Hepatic stellate cell (primary cell): ENCODE data around the gene EXOC6B.

Experiments used
- DNase-seq: peaks from one replicate; pipeline ENCODE4 v3.0.0; 2011; ENCODE audit warnings: low spot score

The EXOC6B gene

DNA sequence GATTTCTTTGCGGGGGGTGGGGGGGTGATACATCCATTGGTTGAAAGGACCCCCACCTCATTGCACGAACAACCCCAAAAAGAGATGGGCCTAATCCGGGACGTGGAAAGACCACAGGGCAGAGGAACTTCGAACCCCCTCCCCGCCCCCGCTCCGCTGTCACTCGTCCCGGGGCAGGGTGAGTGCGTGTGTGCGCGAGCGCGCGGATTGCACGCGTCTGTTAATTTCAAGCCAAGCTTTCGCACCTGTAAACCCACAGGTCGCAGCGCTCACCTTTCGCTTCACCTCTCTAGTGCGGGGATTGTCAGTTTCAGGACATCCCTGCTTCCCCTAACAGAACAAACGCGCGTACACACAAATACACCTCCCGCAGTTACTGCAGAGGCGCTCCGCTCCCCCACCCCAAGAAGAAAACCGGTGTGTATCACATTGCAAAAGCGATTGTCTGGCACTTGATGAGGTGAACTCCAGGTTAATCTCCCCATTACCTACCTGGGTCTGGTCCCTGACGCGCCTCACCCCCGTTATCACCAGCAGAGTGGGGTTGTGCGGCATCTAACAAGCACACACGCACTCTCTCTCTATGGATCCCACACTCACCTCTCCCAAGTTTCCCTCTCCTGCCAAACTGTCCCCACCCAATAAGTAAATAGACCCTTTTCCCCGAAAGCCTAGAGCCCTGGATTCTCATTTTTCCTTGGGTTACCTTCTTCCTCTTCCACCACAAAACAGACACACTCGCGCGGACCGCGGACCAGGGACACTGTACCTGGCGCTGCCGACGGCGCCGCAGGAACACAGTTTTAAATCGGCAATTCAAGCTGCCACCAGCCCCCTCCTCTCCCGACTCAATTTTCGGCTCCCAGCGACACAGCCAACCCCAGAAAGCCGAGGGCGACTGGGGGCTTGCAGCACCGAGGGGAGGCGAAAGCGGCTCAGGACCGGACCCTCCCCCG is 679.2 kb downstream of the EXOC6B start:
- no peak for DNase-seq

DNA sequence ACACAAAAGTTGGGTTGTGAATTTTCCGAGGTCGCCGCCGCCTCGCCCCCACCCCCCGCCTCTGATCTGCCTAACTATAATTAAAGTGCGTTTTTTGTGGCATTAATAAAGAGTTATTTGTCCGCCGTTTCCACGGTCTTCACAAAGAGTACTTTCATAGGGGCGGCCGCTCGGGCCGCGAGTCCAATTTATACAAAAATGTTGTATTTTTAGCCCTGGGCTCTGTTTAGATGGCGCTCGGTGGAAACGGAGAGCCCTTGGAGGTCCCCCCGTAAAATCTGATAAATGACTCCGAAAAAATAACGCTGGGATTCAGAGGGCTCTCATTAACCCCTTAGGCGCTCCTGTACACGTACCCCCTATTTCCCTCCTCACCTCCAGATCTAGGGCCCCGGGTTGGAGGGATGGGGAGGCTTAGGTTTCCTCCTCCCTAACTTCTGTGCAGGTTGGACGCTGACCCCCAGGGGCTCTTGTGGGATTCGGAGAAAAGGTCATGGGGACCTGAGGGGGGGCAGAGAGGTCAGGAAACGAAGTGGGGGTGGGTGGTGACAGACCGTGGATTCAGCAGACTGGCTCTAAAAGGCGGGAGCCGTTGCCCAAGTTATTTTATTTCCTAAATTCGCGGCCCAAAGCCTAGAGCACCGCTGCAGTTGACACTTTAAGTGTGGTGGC is 680.0 kb downstream of the EXOC6B start:
- DNase-seq = no peak

DNA sequence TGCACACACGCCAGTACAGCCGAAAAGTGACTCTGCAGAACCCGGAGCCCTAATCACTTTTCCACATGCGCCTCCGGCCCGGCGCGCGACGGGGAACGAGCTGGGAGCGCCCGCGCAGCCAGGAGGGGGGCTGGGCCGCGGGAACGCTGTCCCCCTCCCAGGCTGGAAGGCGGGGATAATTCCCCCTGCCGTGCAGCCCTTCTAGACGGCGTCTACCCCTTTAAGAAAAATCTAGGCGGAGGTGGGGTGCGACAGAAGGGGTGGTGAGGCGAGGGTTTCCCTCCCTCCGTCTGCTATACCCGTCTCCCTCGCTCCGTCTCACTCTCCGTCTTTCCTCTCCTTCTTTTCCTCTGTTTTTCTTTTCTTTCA is 680.6 kb downstream of the EXOC6B start:
- no peak for DNase-seq

- DNase-seq = no peak
Observed at GRCh38 chr2:72144632-72145288, 681.1 kb downstream of the EXOC6B start.

DNA sequence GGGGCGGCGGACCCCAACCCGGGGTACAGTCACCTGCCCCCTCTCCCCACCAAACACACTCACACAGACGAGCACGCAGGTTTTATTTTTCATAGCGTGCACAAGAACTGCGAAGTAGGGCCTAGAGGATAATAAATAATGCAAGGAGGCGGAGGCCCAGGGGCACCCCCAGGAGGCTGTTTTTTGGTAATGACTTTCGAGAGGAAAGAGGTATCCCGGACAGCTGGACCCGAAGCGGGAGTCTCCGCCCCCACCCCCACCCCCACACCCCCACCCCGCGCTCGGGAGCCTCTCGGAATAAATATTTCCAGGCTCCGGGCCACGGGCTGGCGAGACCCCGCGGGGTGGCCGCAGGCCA is 681.6 kb downstream of the EXOC6B start:
- DNase-seq = no peak

DNA sequence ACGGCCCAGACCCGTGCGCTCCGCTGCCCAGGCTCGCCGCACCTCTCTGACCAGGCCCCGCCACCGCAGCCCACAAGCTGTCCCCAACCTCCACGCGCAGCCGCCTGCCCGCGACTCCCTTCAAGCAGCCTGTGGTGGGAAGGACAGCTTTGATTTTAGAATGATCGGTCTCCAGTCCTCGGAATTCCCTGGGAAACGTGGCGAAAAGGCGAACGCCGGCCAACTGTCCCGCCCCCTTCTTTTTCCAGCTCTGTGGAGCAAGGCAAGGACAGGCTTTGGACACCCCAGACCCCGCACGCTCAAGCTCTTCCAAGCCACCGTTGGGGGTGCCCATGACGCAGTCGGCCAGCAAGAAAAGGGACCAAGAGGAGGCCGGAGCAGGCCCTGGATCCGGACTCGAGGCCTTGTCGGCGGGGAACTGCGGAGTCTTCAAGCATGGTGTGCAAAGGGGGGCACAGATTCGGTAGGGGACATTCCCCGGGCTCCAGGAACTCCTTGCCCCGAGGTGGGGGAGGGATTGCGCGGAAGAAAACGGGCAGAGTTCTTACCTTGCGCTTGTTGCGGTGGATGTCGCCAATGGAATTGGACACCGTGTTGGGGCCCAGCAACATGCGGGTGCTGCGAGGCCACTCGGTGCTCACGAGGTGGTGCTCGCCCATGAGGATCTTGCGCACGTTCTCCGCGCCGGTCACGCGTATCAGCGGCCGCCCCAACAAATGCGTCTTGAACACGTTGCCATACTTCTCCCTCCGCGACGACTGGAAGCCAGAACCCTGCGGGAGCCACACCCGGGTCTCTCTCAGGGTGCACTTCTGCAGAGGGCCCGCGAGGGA is 682.2 kb downstream of the EXOC6B start:
- DNase-seq = no peak

DNA sequence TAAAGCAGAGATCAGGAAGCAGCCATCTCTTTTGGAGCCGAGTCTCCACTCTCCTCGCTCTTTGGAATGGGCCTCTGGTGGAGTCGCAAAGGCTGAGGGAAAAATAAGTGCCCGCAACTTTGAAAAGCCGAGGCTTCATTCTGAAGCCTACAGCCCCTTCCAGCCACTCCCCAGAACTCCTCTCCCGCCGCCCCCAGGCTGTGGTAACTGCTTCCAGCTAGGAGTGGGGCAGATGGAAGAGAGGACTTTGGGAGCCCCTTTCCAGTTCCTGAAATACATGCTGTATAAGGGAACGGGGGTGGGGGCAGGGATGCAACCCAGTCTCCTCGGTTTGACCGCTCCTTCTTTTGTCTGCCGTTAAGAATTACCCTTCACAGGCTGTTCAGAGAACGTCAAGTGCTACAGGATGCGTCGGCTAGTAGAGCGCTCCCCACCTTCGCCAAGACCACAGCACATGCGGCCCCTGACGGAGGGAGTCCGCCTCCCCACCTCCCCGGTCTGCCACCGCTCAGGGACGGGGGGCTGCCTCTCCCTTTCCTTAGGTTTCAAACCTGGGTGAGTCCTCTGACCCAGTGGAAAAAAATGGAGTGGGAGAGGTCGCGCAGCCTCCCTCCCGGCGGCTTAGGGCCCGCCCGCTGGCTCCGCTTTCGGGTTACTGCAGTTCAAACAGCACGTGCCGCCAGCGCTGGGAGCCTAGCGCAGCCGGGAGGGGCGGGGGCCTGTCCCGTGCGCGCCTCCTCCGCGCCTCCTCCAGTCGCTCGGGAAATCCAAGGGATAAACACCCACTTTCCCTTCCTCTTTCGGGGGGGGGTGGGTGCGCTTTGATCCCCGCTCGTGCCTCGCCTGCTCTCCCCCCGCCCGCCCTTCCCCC is 683.0 kb downstream of the EXOC6B start:
- DNase-seq = no peak

DNA sequence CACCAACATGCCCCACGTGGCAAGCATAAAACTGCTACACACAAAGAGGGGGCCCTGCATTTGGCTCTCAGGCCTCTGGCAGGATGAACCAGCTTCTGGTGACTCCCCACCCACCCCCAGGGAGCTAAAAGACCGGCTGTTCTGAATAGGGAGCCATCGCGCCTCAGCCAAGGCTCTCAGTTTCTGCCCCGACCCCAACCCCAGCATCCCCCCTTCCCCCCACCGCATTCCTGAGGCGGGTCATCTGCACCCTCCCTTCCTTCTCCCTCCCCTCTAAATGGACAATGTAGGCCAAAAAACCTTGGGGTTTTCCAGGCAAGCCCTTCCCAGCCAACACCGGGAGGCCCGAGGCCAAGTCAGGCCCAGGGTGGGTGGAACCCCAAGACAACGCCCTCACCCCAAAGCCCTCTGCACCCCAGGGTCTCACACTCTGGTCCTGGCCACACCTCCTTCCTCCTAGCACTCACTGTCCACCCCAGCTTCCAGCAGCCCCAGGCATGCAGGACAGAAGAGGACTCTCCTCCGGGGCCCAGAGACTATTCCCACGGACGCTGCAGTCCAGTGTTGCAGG is 683.9 kb downstream of the EXOC6B start:
- DNase-seq = no peak

- DNase-seq = no peak
Observed at GRCh38 chr2:72141032-72141645, 684.7 kb downstream of the EXOC6B start.

DNA sequence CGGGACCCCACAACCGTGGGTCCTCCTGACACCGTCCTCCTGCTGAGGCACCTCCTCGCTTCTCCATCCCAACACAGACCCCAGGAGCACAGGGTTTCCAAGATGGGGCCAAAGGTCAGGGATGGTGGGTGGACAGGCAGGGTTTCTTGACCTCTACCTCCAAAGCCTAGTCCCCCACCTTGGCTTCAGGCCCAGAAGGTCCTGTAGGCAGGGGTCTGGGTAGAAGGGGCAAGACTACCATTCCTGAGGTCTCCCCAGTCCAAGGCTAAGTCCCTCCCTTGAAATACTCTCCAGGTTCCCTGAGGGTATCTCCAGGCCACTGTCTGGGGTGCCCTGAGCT is 685.2 kb downstream of the EXOC6B start:
- no peak for DNase-seq

DNA sequence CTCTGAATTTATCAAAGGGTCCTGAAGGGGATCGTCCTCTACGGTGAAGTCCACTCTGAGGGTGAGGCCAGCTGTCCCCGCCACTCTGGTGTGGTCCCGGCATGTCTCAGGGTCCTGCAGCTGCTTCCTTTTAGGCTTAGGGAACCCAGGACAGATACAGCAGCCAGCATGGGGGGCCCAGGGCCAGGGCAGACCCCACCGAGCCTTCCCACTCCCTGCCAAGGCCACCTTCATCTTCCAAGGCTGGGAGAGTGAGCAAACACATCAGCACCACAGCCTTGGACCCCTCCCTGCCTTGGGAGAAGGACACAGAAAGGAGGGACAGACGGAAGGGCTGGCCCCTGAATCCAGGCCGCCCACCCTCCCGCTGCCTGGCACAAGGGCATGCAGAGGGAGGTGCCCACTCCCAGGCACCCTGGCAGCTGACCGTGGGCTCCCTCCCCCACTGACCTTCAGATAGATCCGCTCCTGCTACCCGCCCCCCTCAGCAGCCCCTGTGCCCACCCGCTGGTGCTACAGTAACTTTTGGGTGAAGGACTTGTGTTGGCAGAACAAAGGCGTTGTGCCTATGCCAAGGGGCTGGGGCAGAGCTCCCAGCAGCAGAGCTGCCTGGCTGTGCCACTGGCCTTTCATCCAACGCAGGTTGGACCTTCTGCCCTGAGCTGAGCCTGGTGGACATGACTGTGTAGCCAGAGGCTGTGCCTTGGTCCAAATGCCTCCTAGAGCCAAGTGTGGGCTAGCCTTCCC is 685.8 kb downstream of the EXOC6B start:
- DNase-seq = no peak

DNA sequence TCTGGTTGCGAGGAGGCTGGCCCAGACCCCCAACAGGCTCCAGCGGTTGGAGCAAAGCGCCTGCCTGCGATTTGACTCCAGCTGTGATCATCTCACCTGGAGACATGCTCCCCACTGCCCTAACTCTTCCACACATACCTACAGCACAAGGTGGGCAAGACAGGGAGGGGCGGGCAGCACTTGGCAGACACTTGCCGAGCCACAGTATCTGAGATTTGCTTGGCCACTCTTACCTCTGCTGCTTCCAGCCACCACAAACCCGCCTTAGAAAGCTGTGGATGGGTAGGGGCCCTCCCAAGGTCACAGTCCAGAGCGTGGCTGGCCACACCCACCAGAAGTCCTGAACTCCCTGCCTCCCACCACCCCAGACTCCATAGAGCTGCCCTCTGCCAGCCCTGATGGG is 686.4 kb downstream of the EXOC6B start:
- DNase-seq = no peak

DNA sequence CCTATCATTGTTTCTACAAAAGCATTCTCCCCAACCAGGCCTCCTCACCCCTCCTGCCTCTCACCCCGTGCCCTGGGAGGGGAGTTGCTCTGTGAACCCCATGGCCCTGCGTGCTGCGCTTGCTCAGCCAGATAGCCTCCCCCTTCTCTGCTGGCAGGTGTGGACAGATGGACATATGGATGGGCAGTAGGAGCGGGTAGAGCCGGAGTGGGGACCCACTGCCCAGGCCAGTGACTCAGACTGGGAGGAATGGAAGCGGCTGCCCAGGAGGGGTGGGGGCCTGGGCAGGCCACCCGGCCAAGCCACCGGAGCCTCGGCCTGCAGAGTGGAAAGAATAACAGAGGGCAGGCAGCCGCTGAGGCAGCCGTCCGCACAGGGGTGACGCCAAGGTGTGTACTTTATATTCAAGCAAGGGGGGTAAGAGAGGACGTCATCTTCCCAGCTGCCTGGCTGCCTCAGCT is 686.9 kb downstream of the EXOC6B start:
- no peak for DNase-seq

- DNase-seq = no peak
Observed at GRCh38 chr2:72138011-72138881, 687.6 kb downstream of the EXOC6B start.

DNA sequence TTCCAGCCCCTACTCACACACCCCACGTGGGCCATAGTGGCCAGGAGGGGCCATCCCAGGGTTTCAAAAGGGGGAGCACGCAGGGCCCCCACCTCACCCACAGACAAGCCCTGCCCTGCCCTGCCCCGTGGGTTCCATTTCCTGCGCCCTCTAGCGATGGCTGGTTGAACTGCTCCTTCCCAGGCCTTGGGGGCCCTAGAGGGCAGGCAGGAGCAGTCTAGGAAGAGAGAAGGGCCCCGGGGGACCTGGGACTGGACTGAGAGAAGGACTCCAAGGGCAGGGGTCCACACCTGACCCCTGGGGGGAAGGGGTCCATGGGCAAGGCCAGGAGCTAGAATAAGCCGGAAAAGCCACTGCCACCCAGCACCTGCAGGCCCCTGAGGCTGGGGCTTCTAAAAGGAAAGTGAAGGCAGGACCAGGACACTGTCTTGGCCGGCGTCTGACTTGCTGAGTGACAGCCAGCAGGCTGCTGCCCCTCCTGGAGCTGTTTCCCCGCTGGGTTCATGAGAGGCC is 688.3 kb downstream of the EXOC6B start:
- peak; percentile 84 for DNase-seq

- DNase-seq = no peak
Observed at GRCh38 chr2:72136933-72137497, 688.8 kb downstream of the EXOC6B start.

- no peak for DNase-seq
Observed at GRCh38 chr2:72136331-72136730, 689.5 kb downstream of the EXOC6B start.

DNA sequence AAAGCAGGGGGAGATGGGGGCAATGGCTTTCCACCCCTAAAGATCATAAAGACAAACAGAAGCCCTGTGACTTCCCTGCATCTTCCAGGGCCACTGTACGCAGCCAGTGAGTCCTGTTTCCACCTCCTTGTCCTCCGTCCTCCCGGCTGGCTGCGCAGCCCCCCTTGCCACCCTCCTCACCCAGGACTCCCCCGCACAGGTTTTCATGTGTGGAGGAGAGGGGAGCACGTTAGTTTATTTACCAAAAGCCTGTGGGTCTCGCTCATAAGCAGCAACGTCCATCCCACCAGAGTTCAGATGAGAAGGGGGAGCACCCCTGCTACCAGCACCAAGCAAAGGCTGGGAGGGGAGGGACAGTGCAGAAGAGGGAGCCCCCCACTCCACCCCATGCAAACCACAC is 689.9 kb downstream of the EXOC6B start:
- DNase-seq = no peak
